ENCODE data around the gene FAM229B.
"Not testable (repeated sequence)": the region's sequence is repeated elsewhere in the genome, so short reads cannot be mapped to it uniquely, and the experiment has no call there.

The FAM229B gene, protein sequence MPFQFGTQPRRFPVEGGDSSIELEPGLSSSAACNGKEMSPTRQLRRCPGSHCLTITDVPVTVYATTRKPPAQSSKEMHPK

DNA sequence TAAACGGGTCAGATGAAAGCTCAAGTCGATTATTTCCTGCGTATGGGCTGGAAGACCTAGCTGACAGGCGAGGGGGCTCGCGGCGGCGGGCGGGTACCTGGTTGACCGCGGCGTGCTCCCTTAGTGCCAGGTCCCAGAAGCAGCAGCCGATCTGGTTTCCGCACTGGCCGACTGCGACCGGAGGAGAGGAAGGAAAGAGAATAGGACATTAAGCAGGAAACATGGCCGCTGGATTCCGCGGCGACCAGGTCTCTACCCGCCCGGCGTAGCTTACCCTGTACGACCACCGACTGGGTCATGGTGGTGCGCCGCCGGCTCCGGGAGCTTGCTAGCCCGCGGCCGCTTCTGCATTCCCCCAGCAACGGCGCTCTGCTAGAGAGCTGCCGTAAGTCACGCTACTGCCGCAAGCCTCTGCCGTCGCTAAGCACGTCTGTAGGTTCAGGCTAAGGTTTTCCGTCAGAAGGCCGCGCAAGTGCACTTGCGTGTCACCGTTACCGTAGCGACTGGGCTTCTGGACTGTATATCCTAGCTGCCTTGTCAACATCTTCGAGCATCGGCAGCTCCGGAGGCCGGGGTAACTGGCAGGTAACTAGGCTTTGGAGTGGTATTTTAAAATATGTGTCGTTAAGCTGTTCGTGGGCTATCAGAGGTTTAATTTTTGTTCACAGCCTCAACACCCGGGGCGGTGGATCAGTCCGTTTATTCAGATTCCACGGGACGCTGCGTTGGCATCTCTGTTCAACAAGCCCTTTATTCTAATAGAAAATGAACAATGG, at the start of gene FAM229B, which contains the start of gene TUBE1:
TSS of gene FAM229B (plus strand) at position 456 of the 776 bp plus-strand sequence. CDS start 11,693 bp downstream, outside the sequence.
TSS of gene TUBE1 (minus strand) at position 347 of the 776 bp plus-strand sequence. CDS start at position 299, 48 bp downstream.
- DNase-seq (ENCODE audit: low read depth in 2 of 2), result peak; percentile 77 to 83

DNA sequence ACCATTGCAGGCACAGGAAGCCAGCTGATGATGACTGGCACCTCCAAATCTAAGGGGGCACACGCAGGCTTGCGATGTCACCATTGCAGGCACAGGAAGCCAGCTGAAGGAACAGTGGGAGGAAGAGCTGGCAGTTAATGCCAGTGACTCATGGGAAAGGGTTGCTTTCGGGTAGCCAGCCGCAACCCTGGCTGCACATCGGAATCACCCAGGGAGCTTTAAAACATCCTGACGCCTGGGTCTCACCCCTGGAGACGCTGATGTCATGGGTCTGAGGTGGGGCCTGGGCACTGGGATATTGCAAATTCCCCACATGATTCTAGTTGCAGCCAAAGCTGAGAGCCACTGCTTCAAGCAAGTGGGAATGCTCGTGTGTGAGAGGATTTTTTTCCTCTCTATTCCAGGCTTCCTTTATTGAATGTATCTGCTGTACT, 49.6 kb upstream of the FAM229B start:
- DNase-seq (ENCODE audit: low read depth in 2 of 2), result no peak

DNA sequence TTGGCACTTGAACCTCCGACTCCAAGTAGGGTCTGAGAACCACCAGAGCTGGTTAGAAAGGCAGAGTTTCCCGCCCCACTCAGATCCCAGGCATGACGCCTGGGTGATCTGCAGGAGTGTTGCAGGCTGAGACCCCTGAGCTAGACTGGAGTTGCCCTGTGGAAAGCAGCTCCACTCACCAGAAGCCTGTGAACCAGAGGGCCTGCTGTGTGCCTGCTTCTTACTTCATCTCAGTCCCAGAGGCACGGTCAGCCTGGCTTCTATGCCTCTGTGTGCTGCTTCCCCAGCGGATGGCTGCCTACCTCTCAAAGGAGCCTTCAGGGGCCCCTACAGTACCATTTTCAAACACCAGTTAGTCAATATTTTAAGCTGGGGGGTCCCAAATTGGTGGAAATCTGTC, 49.1 kb upstream of the FAM229B start:
- DNase-seq (ENCODE audit: low read depth in 2 of 2), result no peak

DNA sequence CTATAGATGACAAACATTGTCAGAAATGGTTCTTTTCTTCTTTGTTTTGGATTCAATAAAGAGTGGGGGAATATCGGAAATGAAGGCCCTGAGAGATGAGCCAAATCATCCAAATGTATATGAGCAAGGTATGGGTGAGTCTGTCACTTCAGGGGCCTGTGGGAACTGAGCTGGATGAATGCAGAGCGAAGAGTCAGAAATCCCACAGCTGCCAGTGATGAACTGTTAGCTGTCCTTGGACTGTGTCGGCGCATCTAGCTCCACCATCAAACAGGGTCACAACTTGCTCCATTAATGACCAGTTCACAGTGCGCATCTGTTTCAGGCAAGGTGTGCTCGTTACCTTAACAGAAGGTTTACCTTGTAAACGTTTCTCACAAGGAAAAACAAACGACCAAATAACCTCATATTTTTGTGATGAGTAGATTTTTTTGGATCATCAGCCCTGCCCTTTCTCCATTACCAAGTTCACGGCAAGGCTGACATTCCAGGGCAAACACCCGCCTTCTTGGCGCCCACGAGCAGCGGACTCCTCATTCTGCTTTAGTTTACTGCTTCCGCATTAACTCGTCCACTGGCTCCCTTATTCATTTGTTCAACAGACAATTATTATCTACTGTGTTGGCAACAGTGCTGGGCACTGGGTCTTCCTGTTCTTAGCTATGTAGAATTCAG, 48.5 kb upstream of the FAM229B start:
- no peak for DNase-seq (ENCODE audit: low read depth in 2 of 2)

DNA sequence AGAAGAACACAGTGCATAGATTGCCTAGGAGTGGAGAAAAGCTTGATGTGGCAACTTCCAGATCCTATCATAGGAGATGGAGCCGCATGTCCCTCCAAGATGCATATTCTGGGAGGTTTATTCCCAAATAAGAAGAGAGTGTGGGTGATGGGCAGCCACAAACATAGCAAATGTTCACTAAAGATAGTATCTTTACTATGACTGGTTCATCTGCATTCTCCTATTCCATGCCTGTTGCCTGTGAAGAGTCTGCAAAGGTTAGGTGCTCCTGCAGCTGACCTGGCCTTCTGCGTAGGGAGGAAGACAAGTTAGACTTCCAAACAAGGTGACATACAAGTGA, 48.0 kb upstream of the FAM229B start:
- no peak for DNase-seq (ENCODE audit: low read depth in 2 of 2)

DNA sequence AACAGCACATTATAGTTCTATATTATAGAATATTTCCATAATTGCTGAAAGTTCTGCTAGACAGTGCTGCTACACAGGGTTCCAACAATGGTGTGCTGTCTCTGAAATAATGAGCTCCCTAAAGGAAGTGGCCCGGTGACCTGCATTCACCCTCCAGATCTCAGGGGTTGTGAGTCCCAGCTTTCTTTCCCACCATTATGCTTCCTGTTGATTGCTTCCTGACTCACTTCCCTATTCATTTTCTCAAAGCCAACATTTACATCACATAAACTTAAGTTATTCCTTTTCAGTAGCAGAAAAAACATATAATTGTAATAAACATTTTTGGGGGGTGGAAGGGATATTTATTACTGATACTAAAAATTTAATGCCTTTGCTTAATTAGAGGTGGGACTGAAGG, 46.4 kb upstream of the FAM229B start:
- DNase-seq (ENCODE audit: low read depth in 2 of 2), result no peak

DNA sequence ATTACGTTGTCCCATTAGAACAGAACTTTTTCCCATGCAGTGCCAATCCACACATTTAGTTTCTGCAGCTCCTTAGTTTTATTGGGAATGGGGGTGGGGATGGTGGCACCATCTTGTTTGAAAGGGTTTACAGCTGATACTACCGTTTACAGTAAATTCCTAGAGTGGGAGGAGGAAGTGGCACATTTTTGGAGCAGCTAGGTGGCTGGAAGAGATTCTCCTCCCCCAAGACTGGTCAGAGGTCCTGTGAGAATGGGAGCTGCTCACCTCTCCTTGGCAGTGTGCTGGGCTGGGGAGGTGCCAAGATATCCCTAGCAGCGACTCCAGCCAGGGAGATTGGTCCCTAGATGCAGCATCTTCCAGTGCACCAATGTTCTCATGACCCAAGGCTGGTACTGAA, 45.9 kb upstream of the FAM229B start:
- DNase-seq (ENCODE audit: low read depth in 2 of 2), result no peak

DNA sequence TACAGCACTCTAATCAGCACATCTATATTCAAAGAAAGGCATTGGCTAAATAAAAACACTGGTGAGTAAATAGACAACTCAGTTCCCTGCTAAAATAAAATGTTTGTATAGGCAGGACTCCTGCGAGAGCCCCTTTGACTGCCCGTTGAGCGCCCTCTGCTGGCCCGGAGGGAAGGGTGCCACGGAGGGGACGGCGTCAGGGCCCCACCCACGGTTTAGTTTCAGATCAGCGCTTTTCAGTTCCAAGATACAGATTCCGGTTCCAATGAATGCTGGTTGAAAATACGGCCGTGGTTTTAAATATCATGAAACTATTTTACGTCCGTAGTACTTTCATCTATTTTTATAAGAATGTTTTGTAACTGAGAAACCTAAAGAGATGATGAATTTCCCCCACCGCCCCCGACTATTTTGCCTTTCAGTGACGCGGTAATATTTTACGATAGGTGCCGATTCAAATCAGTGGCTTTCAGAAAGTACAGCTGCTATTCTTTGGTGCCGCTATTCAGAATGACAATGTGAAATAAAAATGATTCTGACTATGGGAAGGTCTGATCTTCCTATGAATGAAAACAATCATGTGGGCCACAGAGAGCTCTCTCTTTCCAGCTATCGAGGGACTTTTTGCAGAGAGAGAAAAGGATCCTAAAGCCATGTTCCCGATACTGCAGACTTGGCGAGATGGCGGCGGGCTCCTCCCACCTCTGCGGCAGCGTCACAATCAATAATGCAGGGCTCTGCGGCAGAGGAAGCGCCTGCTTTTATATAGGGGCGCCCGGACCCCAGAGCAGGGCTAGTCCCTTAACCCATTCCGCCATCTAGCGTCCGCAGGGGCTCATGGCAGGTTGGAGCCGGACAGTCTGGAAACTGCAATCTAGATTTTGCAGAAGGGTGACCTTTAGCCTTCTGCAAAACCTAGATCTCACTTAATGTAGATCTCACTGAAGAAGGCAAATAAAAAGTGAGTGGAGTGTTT, 44.1 kb upstream of the FAM229B start:
- DNase-seq (ENCODE audit: low read depth in 2 of 2), result peak; percentile 79 to 92

DNA sequence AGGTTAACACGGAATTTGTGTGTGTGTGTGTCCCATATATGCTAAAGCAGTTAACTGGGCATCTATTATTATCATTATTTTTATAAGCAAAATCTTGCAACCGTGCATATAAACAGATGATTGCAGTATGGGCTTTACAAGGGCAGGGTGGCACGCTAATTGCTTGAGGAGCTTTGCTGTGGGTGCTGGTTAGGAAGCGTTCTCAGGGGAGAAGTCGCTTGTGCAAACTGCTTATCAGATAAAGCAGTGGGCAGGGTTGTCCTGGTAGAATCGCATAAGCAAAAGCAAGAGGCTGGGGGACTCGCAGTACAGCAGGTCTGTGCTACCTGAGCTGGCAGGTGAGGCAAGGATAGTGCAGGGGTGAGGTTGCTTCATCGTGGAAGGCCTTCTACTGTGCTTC, 43.2 kb upstream of the FAM229B start:
- DNase-seq (ENCODE audit: low read depth in 2 of 2), result no peak

DNA sequence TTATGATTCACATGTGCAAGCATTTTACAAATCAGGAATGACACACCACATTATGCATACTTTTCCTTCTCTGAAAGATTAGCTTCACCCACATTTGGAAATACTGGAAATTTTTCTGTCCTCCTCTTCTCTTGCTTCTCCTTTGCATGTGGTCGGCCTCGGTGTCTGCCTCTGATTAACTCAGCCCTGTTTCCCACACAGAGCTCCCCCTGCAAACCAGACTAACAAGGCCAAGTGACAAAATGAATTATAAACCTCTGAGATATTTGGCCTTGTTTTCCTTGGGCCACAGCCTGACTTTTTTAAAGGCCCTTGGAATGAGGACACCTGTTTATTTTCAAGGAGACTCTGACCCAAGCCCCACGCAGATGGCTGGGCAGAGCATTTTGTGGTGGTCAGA, 42.5 kb upstream of the FAM229B start:
- DNase-seq (ENCODE audit: low read depth in 2 of 2), result no peak

DNA sequence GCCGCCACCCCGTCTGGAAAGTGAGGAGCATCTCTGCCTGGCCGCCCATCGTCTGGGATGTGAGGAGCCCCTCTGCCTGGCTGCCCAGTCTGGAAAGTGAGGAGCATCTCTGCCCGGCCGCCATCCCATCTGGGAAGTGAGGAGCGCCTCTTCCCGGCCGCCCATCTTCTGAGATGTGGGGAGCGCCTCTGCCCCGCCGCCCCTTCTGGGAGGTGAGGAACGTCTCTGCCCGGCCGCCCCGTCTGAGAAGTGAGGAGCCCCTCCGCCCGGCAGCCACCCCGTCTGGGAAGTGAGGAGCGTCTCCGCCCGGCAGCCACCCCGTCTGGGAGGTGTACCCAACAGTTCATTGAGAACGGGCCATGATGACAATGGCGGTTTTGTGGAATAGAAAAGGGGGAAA, 39.9 kb upstream of the FAM229B start:
- DNase-seq (ENCODE audit: low read depth in 2 of 2), result not testable (repeated sequence)

DNA sequence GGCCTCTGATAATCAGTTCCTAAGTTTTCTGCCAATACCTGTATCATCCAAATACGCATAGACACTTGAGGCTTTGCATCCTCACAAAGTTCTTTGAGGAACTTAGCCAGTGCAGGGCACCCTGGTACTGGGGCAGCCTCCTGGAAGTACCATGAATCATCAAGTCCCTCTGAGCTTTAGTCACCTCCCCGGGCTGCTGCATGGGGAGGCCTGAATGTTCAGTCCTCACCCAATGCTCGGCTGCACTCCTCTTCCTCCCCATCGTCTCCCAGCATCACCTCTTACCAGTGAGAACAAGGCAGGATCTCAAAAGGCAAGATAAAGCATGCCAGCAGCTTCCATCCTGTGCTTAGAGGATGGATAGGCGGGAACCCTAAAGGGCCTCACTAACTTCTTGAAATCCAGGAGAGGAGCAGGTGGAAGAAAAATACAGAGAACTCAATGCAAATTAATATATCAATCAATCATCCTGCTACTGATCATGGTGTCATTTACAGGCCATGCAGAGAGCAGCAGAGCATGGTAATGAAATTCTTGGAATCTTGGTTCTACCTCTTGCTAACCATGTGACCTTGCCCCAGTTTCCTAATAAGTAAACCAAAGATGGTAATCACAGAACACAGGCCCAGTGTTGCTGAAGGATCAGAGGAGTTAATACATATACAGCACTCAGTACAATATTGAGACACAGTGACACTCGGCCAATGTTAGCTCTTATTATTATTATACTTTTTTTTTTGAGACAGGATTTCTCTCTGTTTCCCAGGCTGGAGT, 38.2 kb upstream of the FAM229B start:
- DNase-seq (ENCODE audit: low read depth in 2 of 2), result no peak

DNA sequence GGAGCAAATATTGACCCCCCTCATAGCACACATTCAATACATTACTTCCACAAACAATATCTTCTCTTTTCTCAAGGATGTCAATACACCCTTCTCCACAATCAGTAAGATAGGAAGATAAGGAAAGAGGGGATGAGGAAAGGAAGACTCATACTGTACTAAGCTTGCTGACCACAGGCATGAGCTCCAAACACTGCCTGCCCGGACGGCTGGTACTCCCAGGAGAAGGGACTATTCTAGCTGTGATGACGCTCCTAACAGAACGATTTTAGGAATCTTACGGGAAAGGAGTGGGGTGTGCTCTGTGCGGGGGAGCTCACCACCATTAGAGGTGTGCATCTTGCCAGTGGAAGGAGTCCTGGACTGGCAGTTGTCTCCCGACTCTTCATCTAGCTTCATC, 37.4 kb upstream of the FAM229B start:
- no peak for DNase-seq (ENCODE audit: low read depth in 2 of 2)

DNA sequence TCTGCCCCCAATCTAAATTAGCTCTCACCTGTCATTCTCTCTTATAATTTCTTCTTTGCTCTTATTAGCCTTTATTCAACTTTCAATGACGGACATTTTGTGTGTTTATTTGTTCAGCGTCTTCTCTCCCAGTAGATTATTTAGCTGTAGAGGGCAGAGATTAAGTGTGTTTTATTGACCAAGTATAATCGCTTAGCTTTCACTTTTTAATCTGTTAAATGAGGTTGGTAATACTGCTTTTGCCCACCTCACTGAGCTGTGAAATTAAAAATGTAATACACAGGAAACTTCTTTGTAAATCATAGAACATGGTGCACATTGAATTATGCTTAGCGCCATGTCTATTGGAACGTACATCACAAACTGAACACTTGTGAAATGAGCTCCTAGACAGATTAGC, 37.0 kb upstream of the FAM229B start:
- DNase-seq (ENCODE audit: low read depth in 2 of 2), result no peak

DNA sequence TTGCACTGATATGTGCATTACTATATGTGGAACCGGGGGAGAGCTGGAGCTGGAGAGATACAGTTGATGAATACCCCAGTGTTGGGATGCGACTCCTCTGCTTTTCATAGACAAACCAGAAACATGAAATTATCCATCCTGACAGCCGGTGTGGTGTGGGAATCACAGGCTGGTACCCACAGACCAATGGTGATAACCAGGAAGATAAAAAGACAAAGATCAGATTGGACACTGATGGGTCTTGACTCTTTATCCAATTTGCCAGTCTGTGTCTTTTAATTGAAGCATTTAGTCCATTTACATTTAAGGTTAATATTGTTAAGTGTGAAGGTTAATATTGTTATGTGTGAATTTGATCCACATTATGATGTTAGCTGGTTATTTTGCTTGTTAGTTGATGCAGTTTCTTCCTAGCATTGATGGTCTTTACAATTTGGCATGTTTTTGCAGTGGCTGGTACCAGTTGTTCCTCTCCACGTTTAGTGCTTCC, 36.1 kb upstream of the FAM229B start:
- not testable (repeated sequence) for DNase-seq (ENCODE audit: low read depth in 2 of 2)

DNA sequence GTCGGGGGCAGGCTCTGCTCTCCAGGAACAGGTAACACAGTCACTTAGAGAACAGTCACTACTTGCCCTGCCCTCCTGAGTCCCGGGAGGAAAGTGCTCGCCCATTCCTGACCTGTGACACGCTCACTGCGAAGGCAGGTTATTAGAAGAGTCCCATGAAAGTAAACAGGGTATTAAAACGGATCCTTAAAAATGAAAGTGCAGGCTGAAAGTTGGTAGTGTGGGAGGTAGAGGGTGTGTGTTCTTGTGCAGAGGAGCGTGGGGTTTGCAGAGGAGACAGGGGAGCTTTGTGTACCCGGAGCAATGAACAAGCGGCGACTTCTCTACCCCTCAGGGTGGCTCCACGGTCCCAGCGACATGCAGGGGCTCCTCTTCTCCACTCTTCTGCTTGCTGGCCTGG, 33.4 kb upstream of the FAM229B start, which contains the start of gene CCN6:
TSS of gene CCN6 (plus strand) at position 104 of the 400 bp plus-strand sequence. CDS start at position 358, 254 bp downstream.
- no peak for DNase-seq (ENCODE audit: low read depth in 2 of 2)

DNA sequence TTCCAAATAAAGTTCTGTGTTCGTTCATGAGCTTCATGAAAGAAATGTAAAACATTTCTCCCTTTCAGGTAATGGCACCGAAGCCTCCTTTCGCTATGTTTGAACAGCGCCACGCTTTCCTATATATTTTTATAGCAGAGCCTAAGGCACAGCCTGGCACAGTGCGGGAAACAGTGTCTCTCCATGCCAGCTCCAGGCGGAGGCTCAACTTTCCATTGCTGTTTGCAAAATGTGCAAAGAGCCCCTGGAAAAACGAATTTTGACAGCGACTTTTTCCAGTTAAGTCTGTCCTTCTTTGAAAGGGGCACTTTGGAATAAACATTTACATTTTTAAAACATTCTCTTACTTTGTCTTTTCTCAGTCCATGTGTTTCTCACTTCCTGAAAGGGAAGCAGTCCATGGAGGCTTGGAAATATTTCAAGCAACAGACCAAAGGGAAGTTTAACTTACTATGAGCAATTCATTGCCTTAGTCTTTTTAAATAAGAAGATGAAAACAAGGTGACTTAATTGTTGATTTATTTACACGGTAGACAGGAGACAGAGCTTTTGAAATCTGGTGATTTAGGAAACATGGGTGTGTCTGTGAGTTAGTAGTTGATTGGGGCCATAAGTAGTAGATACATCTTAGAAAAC, 32.7 kb upstream of the FAM229B start:
- no peak for DNase-seq (ENCODE audit: low read depth in 2 of 2)

DNA sequence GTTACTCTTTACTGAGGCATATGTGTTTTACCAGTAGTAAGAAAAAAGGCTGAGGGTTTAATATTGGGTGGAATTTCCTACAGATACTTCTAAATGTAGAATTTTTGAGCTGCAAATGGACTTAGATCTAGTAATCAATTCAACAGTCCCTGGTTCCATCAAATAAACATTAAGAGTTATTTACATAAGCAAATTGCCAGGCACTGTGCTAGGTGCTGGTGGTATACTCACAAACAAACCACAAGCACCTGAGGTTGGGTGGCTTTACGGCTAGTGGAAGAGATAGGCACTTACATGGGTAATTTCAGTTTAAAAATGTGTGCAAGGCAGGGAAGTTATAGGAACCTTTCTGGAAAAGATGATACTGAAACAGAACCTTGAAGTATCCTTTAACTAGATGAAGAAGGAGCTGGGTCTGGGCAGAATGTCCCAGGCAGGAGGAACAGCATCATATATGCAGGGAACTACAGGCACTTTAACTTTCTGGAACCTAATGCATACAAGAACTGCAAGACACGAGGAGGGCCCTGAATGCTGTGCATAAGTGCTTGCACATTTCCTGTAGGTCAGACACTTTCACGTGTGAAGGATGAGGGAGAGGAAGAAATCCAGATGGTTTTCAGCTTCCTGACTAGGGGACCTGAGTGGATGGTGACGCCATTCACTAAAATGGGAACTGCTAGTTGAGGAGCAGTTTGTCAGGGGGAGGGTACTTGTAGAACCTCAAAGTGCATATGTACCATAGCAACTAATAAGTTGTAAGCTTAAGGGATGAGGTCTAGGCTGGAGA, 29.0 kb upstream of the FAM229B start:
- no peak for DNase-seq (ENCODE audit: low read depth in 2 of 2)

DNA sequence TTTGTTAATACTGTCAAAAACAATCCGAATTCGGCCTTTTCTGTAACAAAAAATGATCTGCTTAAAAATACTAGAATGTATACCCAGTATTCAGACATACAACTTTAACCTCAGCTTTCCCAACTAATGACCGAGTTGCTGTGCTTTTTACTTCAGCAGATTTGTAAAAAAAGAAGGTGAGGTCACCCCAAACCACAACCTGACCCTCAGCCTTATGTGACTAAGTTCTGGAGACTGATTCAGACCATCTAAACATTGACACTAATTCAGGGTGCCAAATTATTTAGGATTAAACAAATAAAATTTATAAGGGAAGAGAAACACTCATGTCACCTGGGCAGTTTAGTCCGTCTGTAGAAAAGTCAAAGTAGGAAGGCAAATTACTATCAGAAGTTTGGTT, 25.8 kb upstream of the FAM229B start:
- DNase-seq (ENCODE audit: low read depth in 2 of 2), result no peak

DNA sequence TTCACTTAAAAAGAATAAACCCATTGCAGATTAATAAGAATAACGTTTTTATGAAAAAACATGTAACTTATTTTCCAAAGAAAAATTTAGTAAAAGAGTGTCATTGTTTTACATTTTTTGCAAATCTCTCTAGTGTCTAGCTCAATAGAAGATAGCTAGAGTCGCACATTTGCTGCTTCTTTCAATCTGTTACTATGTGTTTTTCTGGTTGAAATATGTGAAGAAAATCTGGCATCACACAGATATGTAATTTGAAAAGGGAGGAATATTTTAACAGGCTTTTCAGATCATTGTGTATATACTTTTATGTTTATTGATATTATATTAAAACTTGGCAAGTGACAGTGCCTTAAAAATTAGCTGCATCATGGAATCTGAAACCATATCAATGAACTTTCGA, 24.4 kb upstream of the FAM229B start:
- DNase-seq (ENCODE audit: low read depth in 2 of 2), result no peak
